Neural cell (in vitro differentiated cells): ENCODE results near the gene YPEL2. TPM values are rescaled to one million over a fixed set of nuclear protein-coding genes. Genes with fewer than 3 reads are reported as not detected.

Experiments
- H2AFZ ChIP-seq: fragments of 200-600, 300-800 bp; sonication (generic), shearing (Covaris generic); 2 replicates; pipeline ENCODE4 v1.6.0; 2014; ENCODE audit warnings: low read depth, mild to moderate bottlenecking, antibody characterized with exemption, low read length, moderate library complexity
- H3F3A ChIP-seq: fragments of 200-600 bp; shearing (Covaris generic); 2 replicates; pipeline ENCODE4 v1.6.1; 2016; ENCODE audit warnings: mild to moderate bottlenecking, moderate library complexity, mixed read lengths, antibody characterized with exemption, low read length; ENCODE audit not compliant: insufficient read depth, poor library complexity, severe bottlenecking
- H3K27ac ChIP-seq: fragments of 200-600, 300-800 bp; sonication (generic), shearing (Covaris generic); 2 replicates; pipeline ENCODE4 v1.5.1; 2014; ENCODE audit warnings: mild to moderate bottlenecking, low read length, moderate library complexity
- H3K27me3 ChIP-seq: fragments of 300-800, 200-600 bp; sonication (generic), shearing (Covaris generic); 2 replicates; pipeline ENCODE4 v1.6.0; 2014; ENCODE audit warnings: mild to moderate bottlenecking, low read depth, low read length, moderate library complexity; ENCODE audit not compliant: insufficient read depth
- H3K36me3 ChIP-seq: fragments of 300-800, 200-600 bp; sonication (generic), shearing (Covaris generic); 2 replicates; pipeline ENCODE4 v1.5.1; 2014; ENCODE audit warnings: mild to moderate bottlenecking, antibody characterized with exemption, low read length, moderate library complexity; ENCODE audit not compliant: insufficient read depth
- H3K4me2 ChIP-seq: fragments of 300-800, 200-600 bp; sonication (generic), shearing (Covaris generic); 2 replicates; pipeline ENCODE4 v1.6.0; 2014; ENCODE audit warnings: mild to moderate bottlenecking, low read length
- H3K4me3 ChIP-seq: fragments of 300-800, 200-600 bp; sonication (generic), shearing (Covaris generic); 2 replicates; pipeline ENCODE4 v1.5.1; 2014; ENCODE audit warnings: mild to moderate bottlenecking, low read length, moderate library complexity
- H3K79me2 ChIP-seq: fragments of 200-600 bp; shearing (Covaris generic); replicated peaks from 2 replicates; pipeline ENCODE4 v1.6.0; 2014; ENCODE audit warnings: mild to moderate bottlenecking, low read length, moderate library complexity; ENCODE audit not compliant: insufficient read depth
- H3K9ac ChIP-seq: fragments of 300-800, 200-600 bp; sonication (generic), shearing (Covaris generic); 2 replicates; pipeline ENCODE4 v1.6.1; 2016; ENCODE audit warnings: mild to moderate bottlenecking, low read length, mixed read lengths
- H3K9me2 ChIP-seq: fragments of 200-600 bp; shearing (Covaris generic); 2 replicates; pipeline ENCODE4 v1.6.1; 2016; ENCODE audit warnings: mild to moderate bottlenecking, low read length, mixed read lengths; ENCODE audit not compliant: insufficient read depth
- H3K9me3 ChIP-seq: fragments of 200-600, 300-800 bp; sonication (generic), shearing (Covaris generic); 2 replicates; pipeline ENCODE4 v1.6.1; 2016; ENCODE audit warnings: mild to moderate bottlenecking, mixed run types, low read length, moderate library complexity, mixed read lengths
- H4K20me1 ChIP-seq: fragments of 200-600 bp; shearing (Covaris generic); 2 replicates; pipeline ENCODE4 v1.6.1; 2016; ENCODE audit warnings: mild to moderate bottlenecking, mixed run types; ENCODE audit not compliant: insufficient read depth
- CTCF ChIP-seq: fragments of 450-650 bp; IDR thresholded peaks from 2 replicates; pipeline ENCODE4 v1.5.1; 2014; ENCODE audit warnings: antibody characterized with exemption, mild to moderate bottlenecking, moderate library complexity; ENCODE audit not compliant: poor library complexity, severe bottlenecking
- EP300 ChIP-seq: fragments of 450-650 bp; conservative IDR thresholded peaks from 2 replicates; pipeline ENCODE4 v1.6.1; 2014; ENCODE audit warnings: antibody characterized with exemption, mild to moderate bottlenecking, moderate library complexity; ENCODE audit not compliant: poor library complexity, severe bottlenecking
- EZH2 ChIP-seq: fragments of 200-600, 300-800 bp; shearing (Covaris generic), sonication (generic); IDR thresholded peaks from 2 replicates; pipeline ENCODE4 v1.6.1; 2014; ENCODE audit warnings: antibody characterized with exemption, low read length, borderline replicate concordance, mild to moderate bottlenecking; ENCODE audit not compliant: insufficient read depth, poor library complexity, severe bottlenecking
- MXI1 ChIP-seq: fragments of 450-650 bp; conservative IDR thresholded peaks from 2 replicates; pipeline ENCODE4 v1.6.1; 2014; ENCODE audit warnings: antibody characterized with exemption, mild to moderate bottlenecking; ENCODE audit not compliant: poor library complexity, severe bottlenecking
- POLR2AphosphoS5 ChIP-seq: IDR thresholded peaks from 2 replicates; pipeline ENCODE4 v1.6.1; 2012
- RAD21 ChIP-seq: fragments of 450-650 bp; conservative IDR thresholded peaks from 2 replicates; pipeline ENCODE4 v1.6.1; 2014; ENCODE audit warnings: antibody characterized with exemption, mild to moderate bottlenecking, moderate library complexity
- REST ChIP-seq: IDR thresholded peaks from 2 replicates; pipeline ENCODE4 v1.6.1; 2012; ENCODE audit warnings: borderline replicate concordance
- SMC3 ChIP-seq: fragments of 450-650 bp; conservative IDR thresholded peaks from 2 replicates; pipeline ENCODE4 v1.6.1; 2014; ENCODE audit warnings: antibody characterized with exemption, mild to moderate bottlenecking, moderate library complexity; ENCODE audit not compliant: poor library complexity
- TAF1 ChIP-seq: IDR thresholded peaks from 2 replicates; pipeline ENCODE4 v1.6.1; 2012; ENCODE audit warnings: low read depth
- polyA plus RNA-seq: library from polyadenylated mRNA; depleted of rRNA; stranded (reverse); fragments of >200 nt; gene quantifications from 2 replicates; pipeline ENCODE4 v1.2.3, GENCODE V29; 2014

YPEL2 gene
- polyA plus RNA-seq, 1 donor from 2014 or later, result 17.0 TPM

DNA sequence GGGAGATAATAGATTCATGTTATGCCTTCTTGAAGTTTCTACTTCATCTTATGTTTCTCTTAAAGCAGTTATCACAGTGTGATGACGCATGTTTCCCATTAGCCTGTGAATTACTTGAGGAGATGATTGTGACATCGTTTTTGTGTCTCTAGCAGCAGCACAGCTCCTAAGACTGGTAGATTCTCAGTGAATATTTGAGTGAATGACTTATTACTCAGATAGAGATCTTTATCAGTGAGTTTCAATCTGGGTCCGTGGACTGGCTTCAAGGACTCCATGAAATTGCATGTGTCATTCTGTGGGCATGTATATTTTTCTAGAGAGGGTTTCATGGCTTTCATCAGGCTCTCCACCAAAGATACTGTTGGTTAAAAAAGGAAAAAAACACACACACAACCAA, 29.9 kb downstream of the YPEL2 start:
- H3K79me2 ChIP-seq, result no peaks in the 10 kb centered on the region
- no peaks in the 10 kb centered on the region for H3K9me2 ChIP-seq
- H2AFZ ChIP-seq, result no peak overlapping the region
- TF ChIP-seq SMC3 (no peak), EP300 (no peak), EZH2 (no peak), REST (no peak), CTCF (no peak), RAD21 (no peak), TAF1 (no peak), MXI1 (no peak), POLR2AphosphoS5 (no peak)
- peaks cover 4% of the 10 kb centered on the region for H3F3A ChIP-seq
- no peaks in the 10 kb centered on the region for H3K27me3 ChIP-seq
- H3K4me2 ChIP-seq, result no peak overlapping the region
- H3K9me3 ChIP-seq, result no peaks in the 10 kb centered on the region
- H3K4me3 ChIP-seq, result no peak overlapping the region
- H3K36me3 ChIP-seq, result no peaks in the 10 kb centered on the region
- H3K9ac ChIP-seq, result peak overlapping the region; percentile 5
- no peaks in the 10 kb centered on the region for H4K20me1 ChIP-seq
- peak overlapping the region; percentile 30 for H3K27ac ChIP-seq

- TF ChIP-seq EZH2, result no peak
- no peak for TF ChIP-seq CTCF
- TF ChIP-seq EP300, result no peak
- no peak for TF ChIP-seq REST
- Histone ChIP-seq H3K79me2 (no peaks in the 10 kb centered on the region), H3K9me2 (no peaks in the 10 kb centered on the region), H3K36me3 (no peaks in the 10 kb centered on the region), H3K27ac (peak overlapping the region; percentile 30), H3K4me2 (no peak overlapping the region), H2AFZ (no peak overlapping the region), H3K9ac (peak overlapping the region; percentile 5), H3K4me3 (no peak overlapping the region), H4K20me1 (no peaks in the 10 kb centered on the region), H3K27me3 (no peaks in the 10 kb centered on the region), H3F3A (peaks cover 4% of the 10 kb centered on the region), H3K9me3 (no peaks in the 10 kb centered on the region)
These were observed 30.7 kb downstream of the YPEL2 start for GRCh38 chr17:59361916-59362810.
